WTC11 (cell line): ENCODE results near the gene SIPA1L2. TPM values are rescaled to one million over a fixed set of nuclear protein-coding genes. Genes with fewer than 3 reads are reported as not detected.

ENCODE experiments used
- ATAC-seq: fragments of 200-7000 bp; cut with Tn5 transposase; 2 replicates; pipeline ENCODE4 v1.10.0; 2021; ENCODE audit warnings: mild to moderate bottlenecking, moderate library complexity
- CTCF ChIA-PET: fragments of 300-600 bp; sonication (Branson Sonifier 250); formaldehyde crosslinking; loops from one replicate; lab custom pipeline; 2021; ENCODE audit warnings: antibody characterized with exemption; lab: Charles Lee
- POLR2A ChIA-PET: fragments of 350-600 bp; sonication (Branson Sonifier 250); formaldehyde crosslinking; loops from one replicate; lab custom pipeline; 2021; ENCODE audit warnings: antibody characterized with exemption; lab: Charles Lee
- DNase-seq: peaks from one replicate; pipeline ENCODE4 v3.0.0; 2021; ENCODE audit warnings: low spot score
- H3K27ac Mint-ChIP-seq: 2 replicates; pipeline ENCODE4 v1.8.0; 2021; ENCODE audit warnings: mixed read lengths
- H3K27me3 Mint-ChIP-seq: 2 replicates; pipeline ENCODE4 v1.8.0; 2021; ENCODE audit warnings: low read depth, mild to moderate bottlenecking, moderate library complexity, mixed read lengths
- H3K36me3 Mint-ChIP-seq: 2 replicates; pipeline ENCODE4 v1.8.0; 2021; ENCODE audit warnings: mixed read lengths
- H3K4me1 Mint-ChIP-seq: 2 replicates; pipeline ENCODE4 v1.8.0; 2022; ENCODE audit warnings: mixed read lengths
- H3K4me3 Mint-ChIP-seq: 2 replicates; pipeline ENCODE4 v1.8.0; 2021; ENCODE audit warnings: mild to moderate bottlenecking, moderate library complexity, mixed read lengths
- H3K9me3 Mint-ChIP-seq: 2 replicates; pipeline ENCODE4 v1.8.0; 2021; ENCODE audit warnings: mixed read lengths
- CDX4 ChIP-seq: fragments of 250-450 bp; sonication (Bioruptor Pico); IDR thresholded peaks from 2 replicates; pipeline ENCODE4 v1.9.0; 2021; ENCODE audit warnings: moderate library complexity, mild to moderate bottlenecking, inconsistent platforms, borderline replicate concordance
- E2F1 ChIP-seq: sonication (generic); formaldehyde crosslinking; IDR thresholded peaks from 2 replicates; pipeline ENCODE4 v1.8.0; 2022; ENCODE audit warnings: mild to moderate bottlenecking, missing genetic modification reagents
- E2F5 ChIP-seq: sonication (generic); formaldehyde crosslinking; IDR thresholded peaks from 2 replicates; pipeline ENCODE4 v1.8.1; 2022; ENCODE audit warnings: mild to moderate bottlenecking, moderate library complexity, missing genetic modification reagents
- IRF1 ChIP-seq: sonication (generic); formaldehyde crosslinking; IDR thresholded peaks from 2 replicates; pipeline ENCODE4 v1.8.0; 2023; ENCODE audit warnings: missing genetic modification reagents
- MYBL2 ChIP-seq: sonication (generic); formaldehyde crosslinking; IDR thresholded peaks from 2 replicates; pipeline ENCODE4 v1.8.1; 2023; ENCODE audit warnings: mild to moderate bottlenecking, moderate library complexity, missing genetic modification reagents
- PRRX2 ChIP-seq: fragments of 250-450 bp; sonication (Bioruptor Pico); IDR thresholded peaks from 2 replicates; pipeline ENCODE4 v1.8.0; 2021; ENCODE audit warnings: mild to moderate bottlenecking
- SOX15 ChIP-seq: fragments of 250-450 bp; sonication (Bioruptor Pico); IDR thresholded peaks from 2 replicates; pipeline ENCODE4 v1.9.0; 2021; ENCODE audit warnings: mild to moderate bottlenecking
- ZNF138 ChIP-seq: sonication (generic); formaldehyde crosslinking; conservative IDR thresholded peaks from 2 replicates; pipeline ENCODE4 v1.8.1; 2022; ENCODE audit warnings: mild to moderate bottlenecking, moderate library complexity, missing genetic modification reagents
- ZNF281 ChIP-seq: sonication (generic); formaldehyde crosslinking; IDR thresholded peaks from 2 replicates; pipeline ENCODE4 v1.8.0; 2023; ENCODE audit warnings: mild to moderate bottlenecking, missing genetic modification reagents
- ZNF416 ChIP-seq: fragments of 250-450 bp; sonication (Bioruptor Pico); IDR thresholded peaks from 2 replicates; pipeline ENCODE4 v1.9.0; 2021; ENCODE audit warnings: mild to moderate bottlenecking, inconsistent platforms
- ZNF532 ChIP-seq: fragments of 250-450 bp; sonication (Bioruptor Pico); IDR thresholded peaks from 2 replicates; pipeline ENCODE4 v1.9.0; 2021; ENCODE audit warnings: mild to moderate bottlenecking, borderline replicate concordance
- ZSCAN18 ChIP-seq: fragments of 250-450 bp; sonication (Bioruptor Pico); IDR thresholded peaks from 2 replicates; pipeline ENCODE4 v2.1.2; 2022; ENCODE audit warnings: mild to moderate bottlenecking, moderate library complexity
- total RNA-seq: library from RNA; stranded (reverse); gene quantifications from 3 replicates; pipeline ENCODE4 v1.2.3, GENCODE V29; 2021
- TF ChIP-seq, protein P1 (sequence below): sonication (generic); formaldehyde crosslinking; IDR thresholded peaks from 2 replicates; pipeline ENCODE4 v1.8.1; 2022; ENCODE audit warnings: mild to moderate bottlenecking, missing genetic modification reagents, moderate library complexity, borderline replicate concordance
- TF ChIP-seq, protein P2 (sequence below): sonication (generic); formaldehyde crosslinking; IDR thresholded peaks from 2 replicates; pipeline ENCODE4 v1.8.1; 2023; ENCODE audit warnings: mild to moderate bottlenecking, missing genetic modification reagents
- TF ChIP-seq, protein P3 (sequence below): sonication (generic); formaldehyde crosslinking; IDR thresholded peaks from 2 replicates; pipeline ENCODE4 v1.8.1; 2022; ENCODE audit warnings: low read depth, missing genetic modification reagents, borderline replicate concordance
- TF ChIP-seq, protein P4 (sequence below): sonication (generic); formaldehyde crosslinking; IDR thresholded peaks from 2 replicates; pipeline ENCODE4 v1.8.1; 2022; ENCODE audit warnings: missing genetic modification reagents, borderline replicate concordance

Gene SIPA1L2
- total RNA-seq, 1 experiment from 2014 or later = 14.3 TPM

DNA sequence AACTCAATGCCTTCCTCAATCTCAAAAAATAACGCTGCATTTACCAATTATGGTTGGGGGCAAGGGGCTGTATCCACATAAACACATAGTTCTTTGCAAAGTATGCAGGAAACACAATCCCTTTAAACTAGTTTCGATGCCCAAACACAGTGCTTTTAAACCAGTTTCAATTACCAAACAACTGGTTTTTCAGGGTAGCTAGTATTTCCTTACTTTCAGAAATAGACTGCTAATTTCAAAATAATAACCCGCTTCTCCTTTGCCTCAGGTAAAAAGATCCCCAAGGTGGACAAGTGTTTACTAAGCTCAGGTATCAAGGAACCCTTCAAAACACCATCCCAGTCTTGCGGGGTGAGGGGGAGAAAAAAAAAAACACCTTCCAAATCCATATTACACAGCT, 2.8 kb downstream of the SIPA1L2 start:
- Mint-ChIP-seq H3K27me3 (peaks cover 36% of the 10 kb centered on the region), H3K9me3 (no peaks in the 10 kb centered on the region), H3K4me1 (peaks cover 68% of the 10 kb centered on the region), H3K4me3 (peak overlapping the region; percentile 92), H3K36me3 (no peaks in the 10 kb centered on the region), H3K27ac (no peak overlapping the region)
- ATAC-seq (no peak), DNase-seq (no peak)
- CTCF ChIA-PET = interaction anchor here (0.5 to 3.0 kb wide), 56 partner anchors 8 to 1099 kb away, joined by 3 to 25 read pairs (median 4); partner anchors contain the start of genes MAP10 and TSNAX
- POLR2A ChIA-PET = interaction anchor here (0.5 to 1.0 kb wide), 2 partner anchors 200 to 401 kb away, joined by 3 read pairs; no protein-coding TSS in a partner anchor
- TF ChIP-seq ZNF416 (CRISPR knock-in tag) (no peak), MYBL2 (CRISPR knock-in tag) (no peak), E2F1 (CRISPR knock-in tag) (no peak), E2F5 (CRISPR knock-in tag) (no peak), ZNF281 (CRISPR knock-in tag) (no peak), ZNF138 (CRISPR knock-in tag) (no peak), CDX4 (CRISPR knock-in tag) (no peak), ZNF532 (CRISPR knock-in tag) (no peak), IRF1 (no peak), SOX15 (CRISPR knock-in tag) (no peak), ZSCAN18 (CRISPR knock-in tag) (no peak), PRRX2 (CRISPR knock-in tag) (no peak)
- TF ChIP-seq, protein P1, sequence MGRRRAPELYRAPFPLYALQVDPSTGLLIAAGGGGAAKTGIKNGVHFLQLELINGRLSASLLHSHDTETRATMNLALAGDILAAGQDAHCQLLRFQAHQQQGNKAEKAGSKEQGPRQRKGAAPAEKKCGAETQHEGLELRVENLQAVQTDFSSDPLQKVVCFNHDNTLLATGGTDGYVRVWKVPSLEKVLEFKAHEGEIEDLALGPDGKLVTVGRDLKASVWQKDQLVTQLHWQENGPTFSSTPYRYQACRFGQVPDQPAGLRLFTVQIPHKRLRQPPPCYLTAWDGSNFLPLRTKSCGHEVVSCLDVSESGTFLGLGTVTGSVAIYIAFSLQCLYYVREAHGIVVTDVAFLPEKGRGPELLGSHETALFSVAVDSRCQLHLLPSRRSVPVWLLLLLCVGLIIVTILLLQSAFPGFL = no peak
- TF ChIP-seq, protein P2, sequence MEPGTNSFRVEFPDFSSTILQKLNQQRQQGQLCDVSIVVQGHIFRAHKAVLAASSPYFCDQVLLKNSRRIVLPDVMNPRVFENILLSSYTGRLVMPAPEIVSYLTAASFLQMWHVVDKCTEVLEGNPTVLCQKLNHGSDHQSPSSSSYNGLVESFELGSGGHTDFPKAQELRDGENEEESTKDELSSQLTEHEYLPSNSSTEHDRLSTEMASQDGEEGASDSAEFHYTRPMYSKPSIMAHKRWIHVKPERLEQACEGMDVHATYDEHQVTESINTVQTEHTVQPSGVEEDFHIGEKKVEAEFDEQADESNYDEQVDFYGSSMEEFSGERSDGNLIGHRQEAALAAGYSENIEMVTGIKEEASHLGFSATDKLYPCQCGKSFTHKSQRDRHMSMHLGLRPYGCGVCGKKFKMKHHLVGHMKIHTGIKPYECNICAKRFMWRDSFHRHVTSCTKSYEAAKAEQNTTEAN (CRISPR knock-in tag) = no peak
- TF ChIP-seq, protein P3, sequence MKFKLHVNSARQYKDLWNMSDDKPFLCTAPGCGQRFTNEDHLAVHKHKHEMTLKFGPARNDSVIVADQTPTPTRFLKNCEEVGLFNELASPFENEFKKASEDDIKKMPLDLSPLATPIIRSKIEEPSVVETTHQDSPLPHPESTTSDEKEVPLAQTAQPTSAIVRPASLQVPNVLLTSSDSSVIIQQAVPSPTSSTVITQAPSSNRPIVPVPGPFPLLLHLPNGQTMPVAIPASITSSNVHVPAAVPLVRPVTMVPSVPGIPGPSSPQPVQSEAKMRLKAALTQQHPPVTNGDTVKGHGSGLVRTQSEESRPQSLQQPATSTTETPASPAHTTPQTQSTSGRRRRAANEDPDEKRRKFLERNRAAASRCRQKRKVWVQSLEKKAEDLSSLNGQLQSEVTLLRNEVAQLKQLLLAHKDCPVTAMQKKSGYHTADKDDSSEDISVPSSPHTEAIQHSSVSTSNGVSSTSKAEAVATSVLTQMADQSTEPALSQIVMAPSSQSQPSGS (CRISPR knock-in tag) = no peak
- TF ChIP-seq, protein P4, sequence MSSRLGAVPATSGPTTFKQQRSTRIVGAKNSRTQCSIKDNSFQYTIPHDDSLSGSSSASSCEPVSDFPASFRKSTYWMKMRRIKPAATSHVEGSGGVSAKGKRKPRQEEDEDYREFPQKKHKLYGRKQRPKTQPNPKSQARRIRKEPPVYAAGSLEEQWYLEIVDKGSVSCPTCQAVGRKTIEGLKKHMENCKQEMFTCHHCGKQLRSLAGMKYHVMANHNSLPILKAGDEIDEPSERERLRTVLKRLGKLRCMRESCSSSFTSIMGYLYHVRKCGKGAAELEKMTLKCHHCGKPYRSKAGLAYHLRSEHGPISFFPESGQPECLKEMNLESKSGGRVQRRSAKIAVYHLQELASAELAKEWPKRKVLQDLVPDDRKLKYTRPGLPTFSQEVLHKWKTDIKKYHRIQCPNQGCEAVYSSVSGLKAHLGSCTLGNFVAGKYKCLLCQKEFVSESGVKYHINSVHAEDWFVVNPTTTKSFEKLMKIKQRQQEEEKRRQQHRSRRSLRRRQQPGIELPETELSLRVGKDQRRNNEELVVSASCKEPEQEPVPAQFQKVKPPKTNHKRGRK (CRISPR knock-in tag) = no peak
